Chondrocyte (in vitro differentiated cells): Measurements from ENCODE around the gene GNG12. TPM values are rescaled to one million over a fixed set of nuclear protein-coding genes. Genes with fewer than 3 reads are reported as not detected.

Experiments
- DNase-seq: peaks from one replicate; pipeline ENCODE4 v3.0.0; 2021; ENCODE audit warnings: mixed read lengths, low spot score
- H3K27ac Mint-ChIP-seq: one replicate; pipeline ENCODE4 v1.8.0; 2021; ENCODE audit warnings: mild to moderate bottlenecking, moderate library complexity, mixed read lengths; ENCODE audit not compliant: unreplicated experiment
- H3K27me3 Mint-ChIP-seq: 2 replicates; pipeline ENCODE4 v1.8.0; 2021; ENCODE audit warnings: low read depth, mixed read lengths
- H3K36me3 Mint-ChIP-seq: 2 replicates; pipeline ENCODE4 v1.8.0; 2021; ENCODE audit warnings: low read depth, mixed read lengths
- H3K4me1 Mint-ChIP-seq: 2 replicates; pipeline ENCODE4 v1.8.0; 2021; ENCODE audit warnings: low read depth, mild to moderate bottlenecking, mixed read lengths
- H3K4me3 Mint-ChIP-seq: one replicate; pipeline ENCODE4 v1.8.0; 2021; ENCODE audit warnings: mild to moderate bottlenecking, moderate library complexity, mixed read lengths; ENCODE audit not compliant: unreplicated experiment
- H3K9me3 Mint-ChIP-seq: 2 replicates; pipeline ENCODE4 v1.8.0; 2021; ENCODE audit warnings: low read depth, mixed read lengths
- total RNA-seq: library from RNA; stranded (reverse); gene quantifications from 3 replicates; pipeline ENCODE4 v1.2.1, GENCODE V29; 2021
- TF ChIP-seq, protein P1 (sequence below): fragments of 200-600 bp; sonication (generic); IDR thresholded peaks from 2 replicates; pipeline ENCODE4 v1.5.0; 2021; ENCODE audit warnings: antibody characterized with exemption, mild to moderate bottlenecking, moderate library complexity

The GNG12 gene
- total RNA-seq, 1 donor from 2014 or later = 91.5 TPM

DNA sequence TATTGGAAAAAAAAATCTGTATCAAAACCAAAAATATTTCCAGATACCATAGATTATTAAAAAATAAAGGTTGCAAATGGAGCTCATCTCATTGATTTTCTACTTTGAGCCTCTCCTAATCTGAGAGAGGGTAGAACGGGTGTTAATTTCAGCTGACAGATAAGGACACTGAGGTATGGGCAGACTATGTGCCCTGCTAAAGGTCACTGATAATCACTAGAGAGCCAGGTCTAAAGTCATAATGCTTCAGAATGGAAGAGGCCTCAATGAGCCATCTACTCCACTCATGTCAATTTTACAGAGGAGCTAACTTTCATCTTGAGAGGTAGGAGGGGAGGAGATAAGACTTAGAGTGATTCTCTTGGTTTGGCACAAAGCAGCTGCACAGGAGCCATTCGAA is 21.0 kb downstream of the GNG12 start:
- TF ChIP-seq, protein P1, sequence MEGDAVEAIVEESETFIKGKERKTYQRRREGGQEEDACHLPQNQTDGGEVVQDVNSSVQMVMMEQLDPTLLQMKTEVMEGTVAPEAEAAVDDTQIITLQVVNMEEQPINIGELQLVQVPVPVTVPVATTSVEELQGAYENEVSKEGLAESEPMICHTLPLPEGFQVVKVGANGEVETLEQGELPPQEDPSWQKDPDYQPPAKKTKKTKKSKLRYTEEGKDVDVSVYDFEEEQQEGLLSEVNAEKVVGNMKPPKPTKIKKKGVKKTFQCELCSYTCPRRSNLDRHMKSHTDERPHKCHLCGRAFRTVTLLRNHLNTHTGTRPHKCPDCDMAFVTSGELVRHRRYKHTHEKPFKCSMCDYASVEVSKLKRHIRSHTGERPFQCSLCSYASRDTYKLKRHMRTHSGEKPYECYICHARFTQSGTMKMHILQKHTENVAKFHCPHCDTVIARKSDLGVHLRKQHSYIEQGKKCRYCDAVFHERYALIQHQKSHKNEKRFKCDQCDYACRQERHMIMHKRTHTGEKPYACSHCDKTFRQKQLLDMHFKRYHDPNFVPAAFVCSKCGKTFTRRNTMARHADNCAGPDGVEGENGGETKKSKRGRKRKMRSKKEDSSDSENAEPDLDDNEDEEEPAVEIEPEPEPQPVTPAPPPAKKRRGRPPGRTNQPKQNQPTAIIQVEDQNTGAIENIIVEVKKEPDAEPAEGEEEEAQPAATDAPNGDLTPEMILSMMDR = no peak
- Mint-ChIP-seq H3K9me3 (peaks cover 3% of the 10 kb centered on the region), H3K4me3 (no peak overlapping the region), H3K4me1 (peaks cover 59% of the 10 kb centered on the region), H3K27ac (no peak overlapping the region), H3K27me3 (no peaks in the 10 kb centered on the region), H3K36me3 (no peaks in the 10 kb centered on the region)
- DNase-seq = no peak

DNA sequence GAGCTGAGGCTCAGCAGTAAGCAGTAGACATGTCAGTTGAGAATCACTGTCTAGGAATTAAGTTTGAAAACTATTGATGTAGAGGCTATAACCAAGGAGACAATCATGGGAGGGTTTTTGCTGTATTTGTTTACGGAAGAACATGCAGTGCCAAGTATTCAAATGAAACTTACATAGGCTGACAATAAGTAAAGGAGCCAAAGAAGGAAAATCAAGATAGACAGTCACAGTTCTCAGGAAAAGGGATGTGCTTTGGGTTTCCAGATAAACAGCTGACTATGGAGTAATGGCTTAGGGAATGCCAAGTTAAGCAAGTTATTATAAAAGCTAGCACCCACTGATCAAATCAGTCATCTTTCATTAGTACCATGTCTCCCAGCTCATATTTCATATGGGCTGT is 21.5 kb downstream of the GNG12 start:
- no peak for DNase-seq
- Mint-ChIP-seq H3K27me3 (no peaks in the 10 kb centered on the region), H3K4me3 (no peak overlapping the region), H3K27ac (no peak overlapping the region), H3K4me1 (peaks cover 55% of the 10 kb centered on the region), H3K36me3 (no peaks in the 10 kb centered on the region), H3K9me3 (peaks cover 5% of the 10 kb centered on the region)
- TF ChIP-seq, protein P1 = no peak

DNA sequence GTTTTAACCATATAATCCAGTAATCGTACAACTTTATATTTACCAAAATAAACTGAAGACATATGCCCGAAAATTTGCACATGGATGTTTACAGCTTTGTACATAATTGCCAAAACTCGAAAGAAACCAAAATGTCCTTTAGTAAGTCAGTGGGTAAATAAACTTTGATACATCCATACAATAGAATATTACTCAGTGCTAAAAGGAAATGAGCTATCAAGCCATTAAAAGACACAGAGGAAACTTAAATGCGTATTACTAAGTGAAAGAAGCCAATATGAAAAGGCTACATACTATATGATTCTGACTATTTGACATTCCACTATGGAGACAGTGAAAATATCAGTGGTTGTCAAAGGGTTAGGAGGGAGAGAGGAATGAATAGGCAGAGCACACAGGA is 23.4 kb downstream of the GNG12 start:
- Mint-ChIP-seq H3K27me3 (no peaks in the 10 kb centered on the region), H3K9me3 (peaks cover 5% of the 10 kb centered on the region), H3K36me3 (peaks cover 1% of the 10 kb centered on the region), H3K4me1 (peaks cover 53% of the 10 kb centered on the region), H3K27ac (no peak overlapping the region), H3K4me3 (no peak overlapping the region)
- TF ChIP-seq, protein P1 = no peak
- no peak for DNase-seq

DNA sequence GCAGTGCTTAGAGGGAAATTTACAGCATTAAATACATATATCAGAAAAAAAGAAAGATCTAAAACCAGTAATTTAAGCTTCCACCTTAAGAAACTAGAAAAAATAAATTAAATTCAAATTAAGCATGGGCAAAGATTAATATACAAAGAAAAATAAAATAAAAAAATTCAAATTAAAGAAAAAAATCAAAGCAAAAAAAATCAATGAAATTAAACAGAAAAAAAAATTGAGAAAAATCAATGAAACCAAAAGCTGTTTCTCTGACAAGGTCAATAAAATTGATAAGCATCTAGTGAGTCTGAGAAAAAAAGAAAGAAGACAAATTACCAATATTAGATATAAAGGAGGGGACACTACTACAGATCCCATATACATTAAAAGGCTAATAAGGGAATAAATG is 26.0 kb downstream of the GNG12 start:
- peaks cover 54% of the 10 kb centered on the region for H3K4me1 Mint-ChIP-seq

DNA sequence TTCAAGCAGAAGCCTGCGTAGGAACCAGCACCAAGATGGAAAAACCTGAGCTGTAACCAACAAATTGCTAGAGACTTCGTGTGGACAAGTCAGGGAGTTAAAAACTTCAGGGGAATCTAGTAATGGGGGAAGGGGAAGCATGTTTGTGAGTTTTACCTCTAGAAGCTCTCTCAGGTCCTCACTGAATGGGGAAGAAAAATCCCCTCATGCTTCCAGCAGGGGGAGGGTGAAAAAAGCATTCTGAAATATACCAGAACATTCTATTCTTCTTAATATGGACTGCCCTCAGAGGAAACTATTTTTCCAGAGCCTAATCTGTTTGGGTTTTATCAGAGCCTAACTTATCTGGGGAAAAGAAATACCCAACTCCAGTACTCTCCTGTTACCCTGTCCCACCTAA is 28.6 kb downstream of the GNG12 start:
- peaks cover 5% of the 10 kb centered on the region for H3K9me3 Mint-ChIP-seq
- H3K27ac Mint-ChIP-seq = no peak overlapping the region
- H3K4me1 Mint-ChIP-seq = peaks cover 52% of the 10 kb centered on the region

More for the DNA sequence above, 26.0 kb downstream of the GNG12 start:
- H3K4me3 Mint-ChIP-seq = no peak overlapping the region
- peaks cover 5% of the 10 kb centered on the region for H3K9me3 Mint-ChIP-seq
- TF ChIP-seq, protein P1 = no peak
- H3K36me3 Mint-ChIP-seq = peaks cover 1% of the 10 kb centered on the region
- no peak for DNase-seq
- no peak overlapping the region for H3K27ac Mint-ChIP-seq
- H3K27me3 Mint-ChIP-seq = no peaks in the 10 kb centered on the region

More for the DNA sequence above, 28.6 kb downstream of the GNG12 start:
- Mint-ChIP-seq H3K27me3 (no peaks in the 10 kb centered on the region), H3K36me3 (peaks cover 1% of the 10 kb centered on the region), H3K4me3 (no peak overlapping the region)
- no peak for DNase-seq
- TF ChIP-seq, protein P1 = no peak
